Liver (tissue), 9 donors: ENCODE measurements around the gene HOXA4. TPM values are rescaled to one million over a fixed set of nuclear protein-coding genes. Genes with fewer than 3 reads are reported as not detected.

Experiments used
- DNase-seq: peaks from one replicate; pipeline ENCODE4 v3.0.0-alpha.2; 2017; ENCODE audit warnings: low spot score
- H3K27ac ChIP-seq, 2 donors: one replicate each; pipeline ENCODE4 v1.7.0; 2013; ENCODE audit warnings: inconsistent platforms in 2 of 2, low read length in 2 of 2, control low read depth in 1 of 2, low read depth in 1 of 2, mild to moderate bottlenecking in 1 of 2
- H3K27me3 ChIP-seq, 4 donors: one replicate each; pipeline versions ENCODE4 v1.6.1 to v1.7.0; 2013; ENCODE audit warnings: low read length in 3 of 4, inconsistent platforms in 1 of 4, mild to moderate bottlenecking in 1 of 4, moderate library complexity in 1 of 4; ENCODE audit not compliant: control insufficient read depth in 4 of 4, insufficient read depth in 4 of 4
- H3K36me3 ChIP-seq, 4 donors: one replicate each; pipeline versions ENCODE4 v1.6.1 to v1.7.0; 2013; ENCODE audit warnings: low read length in 3 of 4, mild to moderate bottlenecking in 3 of 4, low read depth in 1 of 4, moderate library complexity in 1 of 4; ENCODE audit not compliant: control insufficient read depth in 4 of 4, insufficient read depth in 3 of 4
- H3K4me1 ChIP-seq, 4 donors: one replicate each; pipeline versions ENCODE4 v1.6.1 to v1.7.0; 2013; ENCODE audit warnings: low read length in 3 of 4, mild to moderate bottlenecking in 3 of 4, moderate library complexity in 1 of 4; ENCODE audit not compliant: control insufficient read depth in 4 of 4, insufficient read depth in 4 of 4
- H3K4me3 ChIP-seq, 3 donors: one replicate each; pipeline versions ENCODE4 v1.6.1 to v1.7.0; 2013; ENCODE audit warnings: low read length in 3 of 3, control low read depth in 1 of 3, low read depth in 1 of 3, mild to moderate bottlenecking in 1 of 3
- H3K9ac ChIP-seq, 2 donors: one replicate each; pipeline ENCODE4 v1.7.0; 2013; ENCODE audit warnings: low read length in 2 of 2, mild to moderate bottlenecking in 2 of 2, moderate library complexity in 2 of 2, control low read depth in 1 of 2, low read depth in 1 of 2
- H3K9me3 ChIP-seq, 4 donors: one replicate each; pipeline versions ENCODE4 v1.6.1 to v1.7.0; 2013; ENCODE audit warnings: low read length in 3 of 4; ENCODE audit not compliant: control insufficient read depth in 4 of 4
- ATF3 ChIP-seq: IDR thresholded peaks from 2 replicates; pipeline ENCODE4 v1.6.1; 2016; ENCODE audit warnings: antibody characterized with exemption
- CTCF ChIP-seq: fragments of 150-350 bp; IDR thresholded peaks from 2 replicates; pipeline ENCODE4 v1.5.1; 2017; ENCODE audit warnings: improper control_type of control experiment, low read depth, low read length; ENCODE audit not compliant: missing input control
- EGR1 ChIP-seq, 2 donors: IDR thresholded peaks; 2 replicates each; pipeline ENCODE4 v1.6.1; 2016 to 2018; ENCODE audit warnings: antibody characterized with exemption in 2 of 2, low read depth in 2 of 2
- FOXA1 ChIP-seq: IDR thresholded peaks from 2 replicates; pipeline ENCODE4 v1.6.1; 2016; ENCODE audit warnings: antibody characterized with exemption
- FOXA2 ChIP-seq: IDR thresholded peaks from 2 replicates; pipeline ENCODE4 v1.6.1; 2016; ENCODE audit warnings: antibody characterized with exemption
- GABPA ChIP-seq, 2 donors: IDR thresholded peaks in 1 of 2; conservative IDR thresholded peaks in 1 of 2; 2 replicates each; pipeline ENCODE4 v1.6.1; 2016; ENCODE audit warnings: antibody characterized with exemption in 2 of 2, mild to moderate bottlenecking in 1 of 2, moderate library complexity in 1 of 2
- HNF4A ChIP-seq, 2 donors: conservative IDR thresholded peaks; 2 replicates each; pipeline ENCODE4 v1.6.1; 2016; ENCODE audit warnings: antibody characterized with exemption in 2 of 2, mild to moderate bottlenecking in 2 of 2
- HNF4G ChIP-seq: IDR thresholded peaks from 2 replicates; pipeline ENCODE4 v1.6.1; 2016; ENCODE audit warnings: antibody characterized with exemption
- JUND ChIP-seq, 2 donors: IDR thresholded peaks; 2 replicates each; pipeline ENCODE4 v1.6.1; 2016; ENCODE audit warnings: antibody characterized with exemption in 2 of 2
- MAX ChIP-seq: IDR thresholded peaks from 2 replicates; pipeline ENCODE4 v1.6.1; 2016; ENCODE audit warnings: antibody characterized with exemption
- NR2F2 ChIP-seq: IDR thresholded peaks from 2 replicates; pipeline ENCODE4 v1.6.1; 2016; ENCODE audit warnings: antibody characterized with exemption
- RAD21 ChIP-seq, 2 donors: IDR thresholded peaks; 2 replicates each; pipeline ENCODE4 v1.6.1; 2016; ENCODE audit warnings: antibody characterized with exemption in 2 of 2, mild to moderate bottlenecking in 2 of 2
- REST ChIP-seq: IDR thresholded peaks from 2 replicates; pipeline ENCODE4 v1.6.1; 2016; ENCODE audit warnings: antibody characterized with exemption, mild to moderate bottlenecking
- RXRA ChIP-seq, 2 donors: IDR thresholded peaks; 2 replicates each; pipeline ENCODE4 v1.6.1; 2017 to 2018; ENCODE audit warnings: antibody characterized with exemption in 2 of 2, mild to moderate bottlenecking in 1 of 2
- SP1 ChIP-seq: IDR thresholded peaks from 2 replicates; pipeline ENCODE4 v1.6.1; 2018; ENCODE audit warnings: antibody characterized with exemption, mild to moderate bottlenecking
- TAF1 ChIP-seq: conservative IDR thresholded peaks from 2 replicates; pipeline ENCODE4 v1.6.1; 2016; ENCODE audit warnings: antibody characterized with exemption, mild to moderate bottlenecking
- YY1 ChIP-seq: IDR thresholded peaks from 2 replicates; pipeline ENCODE4 v1.6.1; 2016; ENCODE audit warnings: antibody characterized with exemption, mild to moderate bottlenecking
- ZBTB33 ChIP-seq: IDR thresholded peaks from 2 replicates; pipeline ENCODE4 v1.6.1; 2016; ENCODE audit warnings: antibody characterized with exemption
- WGBS: extraction: QIAGEN DNeasy Blood & Tissue Kit; methylation state at CpG from one replicate; pipeline ENCODE4 v1.1.7; 2013; 5-methylcytosine and 5-hydroxymethylcytosine counted together
- polyA plus RNA-seq, 2 donors: library from polyadenylated mRNA; stranded (reverse) in 1 of 2; unstranded in 1 of 2; fragments of 200-250 nt in 1 of 2; fragments of >200 nt in 1 of 2; fragmentation: Nextera tagmentation in 1 of 2; extraction: Ambion mirVana in 1 of 2; gene quantifications; one replicate each; pipeline versions ENCODE4 v1.2.1 to v1.2.3, GENCODE V29; 2013 to 2015
- total RNA-seq, 2 donors: library from RNA; depleted of rRNA; stranded (reverse); fragments of >200 nt; gene quantifications; one replicate each; pipeline ENCODE4 v1.2.3, GENCODE V29; 2014
- donor health status: healthy.
- donor health status: healthy.
- donor health status: healthy.
- donor health status: healthy.
- donor health status: healthy.

Gene HOXA4
- total and polyA plus RNA-seq, 4 donors = 0.17 to 1.1 (median 0.30) TPM

GRCh38 chr7:27126596-27127327 is 3.8 kb downstream of the HOXA4 start:
- Histone ChIP-seq H3K9me3 (peaks cover 0 to 4% (median under 1%) of the 10 kb centered on the region in 4 donors), H3K36me3 (no peaks in the 10 kb centered on the region), H3K4me1 (peaks cover 7 to 14% (median 12%) of the 10 kb centered on the region in 4 donors), H3K4me3 (no peak overlapping the region), H3K27me3 (peaks cover 2 to 21% (median 13%) of the 10 kb centered on the region in 4 donors), H3K27ac (no peak overlapping the region), H3K9ac (no peak overlapping the region)
- TF ChIP-seq MAX = no peak
- no peak for TF ChIP-seq JUND (IDR thresholded peaks at IDR 0.05)
- TF ChIP-seq CTCF = no peak
- no peak for TF ChIP-seq RXRA (IDR thresholded peaks at IDR 0.05)
- TF ChIP-seq SP1 = no peak
- TF ChIP-seq ZBTB33 = no peak
- TF ChIP-seq RAD21 (IDR thresholded peaks at IDR 0.05) = no peak
- no peak for TF ChIP-seq NR2F2
- TF ChIP-seq HNF4G = no peak
- no peak for TF ChIP-seq REST
- TF ChIP-seq GABPA (IDR thresholded peaks at IDR 0.05 in 1 of 2, conservative IDR thresholded peaks at IDR 0.05 in 1 of 2) = no peak
- TF ChIP-seq FOXA1 = no peak
- no peak for TF ChIP-seq TAF1
- TF ChIP-seq HNF4A (conservative IDR thresholded peaks at IDR 0.05) = no peak
- TF ChIP-seq EGR1 (IDR thresholded peaks at IDR 0.05; ENCODE audit: low read depth in 2 of 2) = no peak
- TF ChIP-seq YY1 = no peak
- TF ChIP-seq FOXA2 = no peak
- no peak for TF ChIP-seq ATF3
- 25% methylated on average over 3 of the region's 3 CpGs for WGBS
- DNase-seq = no peak
